Left ventricle myocardium inferior (tissue), 1 donor: Measurements from ENCODE around the gene ANK3. TPM values are rescaled to one million over a fixed set of nuclear protein-coding genes. Genes with fewer than 3 reads are reported as not detected.

Experiments used
- DNase-seq: peaks from one replicate; pipeline ENCODE4 v3.0.0-alpha.2; 2020
- H3K27ac ChIP-seq: fragments of 200-600 bp; replicated peaks from 2 replicates; pipeline ENCODE4 v1.8.0; 2021
- H3K27me3 ChIP-seq: fragments of 200-600 bp; 2 replicates; pipeline ENCODE4 v1.8.0; 2021; ENCODE audit warnings: low read depth
- H3K36me3 ChIP-seq: fragments of 200-600 bp; 2 replicates; pipeline ENCODE4 v1.8.0; 2021
- H3K4me1 ChIP-seq: fragments of 200-600 bp; 2 replicates; pipeline ENCODE4 v1.8.0; 2021
- H3K4me3 ChIP-seq: fragments of 200-600 bp; 2 replicates; pipeline ENCODE4 v1.8.0; 2021; ENCODE audit warnings: mild to moderate bottlenecking, moderate library complexity
- H3K9me3 ChIP-seq: fragments of 200-600 bp; replicated peaks from 2 replicates; pipeline ENCODE4 v1.8.0; 2021
- CTCF ChIP-seq: fragments of 200-600 bp; IDR thresholded peaks from 2 replicates; pipeline ENCODE4 v1.8.0; 2021; ENCODE audit warnings: antibody characterized with exemption, mild to moderate bottlenecking, borderline replicate concordance
- intact Hi-C: fragments of 100-400 bp; cut with micrococcal nuclease; formaldehyde crosslinking; loops from one replicate; pipeline ENCODE4 v1.11.0; 2022
- total RNA-seq: library from RNA; stranded (reverse); fragmentation: NEBNext Ultra II Directional; extraction: Animal tissue kit (Norgen Biotek cat#: 25700); gene quantifications from one replicate; pipeline ENCODE4 v1.2.1, GENCODE V29; 2021
- donor health status: DM: no; HTN: yes; CAD: no; lungs with severe emphysema.

Gene ANK3
- total RNA-seq, 1 donor from 2014 or later = 179 TPM

DNA sequence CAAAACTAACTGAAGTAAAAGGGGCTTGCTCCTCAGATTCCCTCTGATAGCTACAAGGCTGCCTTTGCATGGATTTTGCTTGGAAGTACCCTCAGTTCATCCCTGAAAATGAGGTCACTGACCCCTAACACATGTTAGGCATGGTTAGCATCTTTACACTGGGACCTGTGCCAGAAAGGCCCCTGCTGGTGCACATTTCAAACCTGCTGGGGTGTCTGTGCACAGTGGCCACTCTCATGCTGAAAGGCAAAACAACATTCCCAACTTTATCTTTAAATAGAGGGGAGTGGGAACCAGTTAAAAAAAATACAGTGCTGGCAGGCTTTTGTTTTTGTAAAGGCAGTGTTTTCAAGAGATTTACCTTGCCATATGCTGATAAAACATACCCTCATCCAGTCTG, 99.1 kb downstream of the ANK3 start:
- intact Hi-C loops = no loop called here
- Histone ChIP-seq H3K27ac (peak overlapping the region; percentile 88), H3K4me3 (peak overlapping the region; percentile 11), H3K27me3 (no peaks in the 10 kb centered on the region), H3K9me3 (no peaks in the 10 kb centered on the region), H3K36me3 (no peaks in the 10 kb centered on the region), H3K4me1 (peaks cover 93% of the 10 kb centered on the region)
- no peak for TF ChIP-seq CTCF
- no peak for DNase-seq

DNA sequence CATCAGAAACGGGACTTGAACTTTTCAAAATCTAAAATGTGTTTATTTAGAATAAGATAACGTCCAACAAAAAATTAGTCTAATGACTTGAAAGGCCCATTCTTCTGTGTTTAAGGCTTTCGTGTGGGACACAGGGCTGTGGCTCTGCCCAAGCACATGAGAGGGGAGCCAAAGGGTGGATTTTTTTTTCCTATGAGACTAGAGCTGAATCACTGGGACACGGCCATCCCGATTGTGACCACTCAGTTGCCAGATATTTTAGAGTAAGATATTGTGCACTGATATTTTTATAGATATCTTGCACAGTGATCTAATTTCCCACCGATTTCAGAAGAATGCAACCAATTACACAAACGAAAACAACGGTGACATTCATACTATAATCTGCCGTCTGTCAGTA, 99.9 kb downstream of the ANK3 start:
- H3K9me3 ChIP-seq = no peaks in the 10 kb centered on the region
- H3K36me3 ChIP-seq = no peaks in the 10 kb centered on the region
- TF ChIP-seq CTCF = no peak
- intact Hi-C loops = no loop called here
- H3K4me3 ChIP-seq = peak overlapping the region; percentile 11
- DNase-seq = no peak
- H3K27ac ChIP-seq = peak overlapping the region; percentile 88
- no peaks in the 10 kb centered on the region for H3K27me3 ChIP-seq
- peaks cover 90% of the 10 kb centered on the region for H3K4me1 ChIP-seq

DNA sequence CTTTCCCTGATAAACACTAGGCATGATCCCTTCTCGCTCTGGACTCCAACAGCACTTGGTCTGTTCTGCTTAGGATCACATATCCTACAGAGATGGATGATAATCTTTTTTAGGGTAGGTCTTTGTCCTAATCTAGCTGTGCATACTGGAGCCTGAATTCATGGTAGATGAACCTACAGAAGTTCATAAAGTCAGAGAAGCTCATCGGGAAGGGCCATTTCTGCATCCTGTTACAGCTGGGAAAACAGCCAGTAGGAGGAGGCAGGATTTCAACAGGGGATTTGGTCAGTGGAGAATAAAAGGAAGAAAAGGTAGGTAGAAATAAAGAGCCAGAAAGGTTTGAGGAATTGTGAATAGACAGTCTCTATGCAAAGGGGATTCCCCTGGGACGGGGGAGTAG, 101.4 kb downstream of the ANK3 start:
- no peak overlapping the region for H3K4me3 ChIP-seq
- H3K36me3 ChIP-seq = no peaks in the 10 kb centered on the region
- no peaks in the 10 kb centered on the region for H3K9me3 ChIP-seq
- DNase-seq = no peak
- peaks cover 85% of the 10 kb centered on the region for H3K4me1 ChIP-seq
- TF ChIP-seq CTCF = no peak
- H3K27me3 ChIP-seq = no peaks in the 10 kb centered on the region
- H3K27ac ChIP-seq = peak overlapping the region; percentile 88
- intact Hi-C loops = no loop called here

GRCh38 chr10:60286559-60286958, 103.1 kb downstream of the ANK3 start:
- H3K36me3 ChIP-seq = no peaks in the 10 kb centered on the region
- peak overlapping the region; percentile 88 for H3K27ac ChIP-seq
- H3K27me3 ChIP-seq = no peaks in the 10 kb centered on the region
- no peak overlapping the region for H3K4me3 ChIP-seq
- no peak for DNase-seq
- TF ChIP-seq CTCF = no peak
- intact Hi-C loops = no loop called here
- no peaks in the 10 kb centered on the region for H3K9me3 ChIP-seq
- peaks cover 77% of the 10 kb centered on the region for H3K4me1 ChIP-seq

GRCh38 chr10:60283397-60283796, 106.3 kb downstream of the ANK3 start:
- H3K36me3 ChIP-seq = peaks cover 7% of the 10 kb centered on the region
- DNase-seq = no peak
- H3K9me3 ChIP-seq = no peaks in the 10 kb centered on the region
- TF ChIP-seq CTCF = no peak
- no peak overlapping the region for H3K4me3 ChIP-seq
- H3K4me1 ChIP-seq = peaks cover 70% of the 10 kb centered on the region
- H3K27me3 ChIP-seq = no peaks in the 10 kb centered on the region
- H3K27ac ChIP-seq = peak overlapping the region; percentile 81
- intact Hi-C loops = no loop called here
